HTERT RPE-1 (cell line): ENCODE data around the gene IER5.

Experiments used
- in situ Hi-C: fragments of 300-500 bp; cut with MboI; formaldehyde crosslinking; loops from 4 replicates; pipeline ENCODE4 v1.14.3; 2020; ENCODE audit warnings: low sequenced_read_pairs

The IER5 gene

GRCh38 chr1:181131255-181131941 is 42.9 kb downstream of the IER5 start:
- in situ Hi-C loops, result no loop called here

GRCh38 chr1:181133441-181133951 is 45.0 kb downstream of the IER5 start:
- in situ Hi-C loops, result no loop called here

- in situ Hi-C loops, result no loop called here
Observed at GRCh38 chr1:181133969-181134418, 45.5 kb downstream of the IER5 start.

GRCh38 chr1:181134543-181135436 is 46.3 kb downstream of the IER5 start:
- in situ Hi-C loops, result no loop called here

- in situ Hi-C loops, result no loop called here
Observed at GRCh38 chr1:181135437-181135731, 46.9 kb downstream of the IER5 start.

GRCh38 chr1:181135815-181136737 is 47.6 kb downstream of the IER5 start:
- in situ Hi-C loops, result no loop called here

- in situ Hi-C loops, result no loop called here
Observed at GRCh38 chr1:181136738-181137122, 48.2 kb downstream of the IER5 start.

GRCh38 chr1:181137217-181137743 is 48.8 kb downstream of the IER5 start:
- in situ Hi-C loops, result no loop called here

- in situ Hi-C loops, result no loop called here
Observed at GRCh38 chr1:181139631-181140061, 51.1 kb downstream of the IER5 start.

GRCh38 chr1:181140398-181140797 is 51.9 kb downstream of the IER5 start:
- in situ Hi-C loops, result no loop called here

- in situ Hi-C loops, result no loop called here
Observed at GRCh38 chr1:181140891-181141290, 52.4 kb downstream of the IER5 start.

- in situ Hi-C loops, result no loop called here
Observed at GRCh38 chr1:181141431-181141910, 53.0 kb downstream of the IER5 start.
